ENCODE data around the gene SHB.

SHB gene

GRCh38 chr9:37919246-37919955 lies 149.6 kb downstream of the SHB start:
- no peaks in the 10 kb centered on the region for H3K36me3 ChIP-seq (ENCODE audit: low read length)
- TF ChIP-seq EZH2phosphoT487 (conservative IDR thresholded peaks at IDR 0.05; ENCODE audit: low read length) (no peak), CTCF (IDR thresholded peaks at IDR 0.05; ENCODE audit: insufficient read depth, low read length, poor library complexity, severe bottlenecking) (no peak)
- no peaks in the 10 kb centered on the region for H3K79me2 ChIP-seq (ENCODE audit: insufficient read depth, low read length)
- no peaks in the 10 kb centered on the region for H4K20me1 ChIP-seq (ENCODE audit: low read depth, low read length)
- H2AFZ ChIP-seq (ENCODE audit: low read depth, low read length, severe bottlenecking): no peak overlapping the region
- no peak overlapping the region for H3K4me2 ChIP-seq (ENCODE audit: low read depth, low read length, poor library complexity, severe bottlenecking)
- H3K9me3 ChIP-seq (ENCODE audit: insufficient read depth, low read length): no peaks in the 10 kb centered on the region
- H3K9ac ChIP-seq (ENCODE audit: low read length): no peak overlapping the region
- H3F3A ChIP-seq (ENCODE audit: insufficient read depth): no peaks in the 10 kb centered on the region
- no peaks in the 10 kb centered on the region for H3K27me3 ChIP-seq (ENCODE audit: low read length)
- no peak overlapping the region for H3K4me3 ChIP-seq (ENCODE audit: insufficient read depth, low read length, poor library complexity, severe bottlenecking)
- H3K9me2 ChIP-seq (replicated peaks; ENCODE audit: insufficient read depth, low read length): no peaks in the 10 kb centered on the region
- H3K27ac ChIP-seq (ENCODE audit: low read depth, low read length): no peak overlapping the region

GRCh38 chr9:37918665-37919170 lies 150.3 kb downstream of the SHB start:
- H4K20me1 ChIP-seq (ENCODE audit: low read depth, low read length): no peaks in the 10 kb centered on the region
- H3F3A ChIP-seq (ENCODE audit: insufficient read depth): no peaks in the 10 kb centered on the region
- no peaks in the 10 kb centered on the region for H3K36me3 ChIP-seq (ENCODE audit: low read length)
- H3K9me2 ChIP-seq (replicated peaks; ENCODE audit: insufficient read depth, low read length): no peaks in the 10 kb centered on the region
- no peak overlapping the region for H3K4me3 ChIP-seq (ENCODE audit: insufficient read depth, low read length, poor library complexity, severe bottlenecking)
- no peak for TF ChIP-seq CTCF (IDR thresholded peaks at IDR 0.05; ENCODE audit: insufficient read depth, low read length, poor library complexity, severe bottlenecking)
- TF ChIP-seq EZH2phosphoT487 (conservative IDR thresholded peaks at IDR 0.05; ENCODE audit: low read length): no peak
- H3K27ac ChIP-seq (ENCODE audit: low read depth, low read length): no peak overlapping the region
- no peak overlapping the region for H2AFZ ChIP-seq (ENCODE audit: low read depth, low read length, severe bottlenecking)
- no peaks in the 10 kb centered on the region for H3K27me3 ChIP-seq (ENCODE audit: low read length)
- no peak overlapping the region for H3K4me2 ChIP-seq (ENCODE audit: low read depth, low read length, poor library complexity, severe bottlenecking)
- no peak overlapping the region for H3K9ac ChIP-seq (ENCODE audit: low read length)
- H3K79me2 ChIP-seq (ENCODE audit: insufficient read depth, low read length): no peaks in the 10 kb centered on the region
- H3K9me3 ChIP-seq (ENCODE audit: insufficient read depth, low read length): no peaks in the 10 kb centered on the region

GRCh38 chr9:37917801-37918664 lies 151.0 kb downstream of the SHB start:
- no peaks in the 10 kb centered on the region for H3K27me3 ChIP-seq (ENCODE audit: low read length)
- no peak overlapping the region for H3K4me2 ChIP-seq (ENCODE audit: low read depth, low read length, poor library complexity, severe bottlenecking)
- TF ChIP-seq CTCF (IDR thresholded peaks at IDR 0.05; ENCODE audit: insufficient read depth, low read length, poor library complexity, severe bottlenecking) (no peak), EZH2phosphoT487 (conservative IDR thresholded peaks at IDR 0.05; ENCODE audit: low read length) (no peak)
- H3K27ac ChIP-seq (ENCODE audit: low read depth, low read length): no peak overlapping the region
- no peak overlapping the region for H2AFZ ChIP-seq (ENCODE audit: low read depth, low read length, severe bottlenecking)
- no peaks in the 10 kb centered on the region for H3K9me3 ChIP-seq (ENCODE audit: insufficient read depth, low read length)
- H4K20me1 ChIP-seq (ENCODE audit: low read depth, low read length): no peaks in the 10 kb centered on the region
- H3K4me3 ChIP-seq (ENCODE audit: insufficient read depth, low read length, poor library complexity, severe bottlenecking): no peak overlapping the region
- no peak overlapping the region for H3K9ac ChIP-seq (ENCODE audit: low read length)
- no peaks in the 10 kb centered on the region for H3K36me3 ChIP-seq (ENCODE audit: low read length)
- H3K9me2 ChIP-seq (replicated peaks; ENCODE audit: insufficient read depth, low read length): no peaks in the 10 kb centered on the region
- H3K79me2 ChIP-seq (ENCODE audit: insufficient read depth, low read length): no peaks in the 10 kb centered on the region
- no peaks in the 10 kb centered on the region for H3F3A ChIP-seq (ENCODE audit: insufficient read depth)
